ENCODE measurements around the gene FRMD8. TPM values are rescaled to one million over a fixed set of nuclear protein-coding genes. Genes with fewer than 3 reads are reported as not detected.

Gene FRMD8
- total and polyA plus RNA-seq, 2 experiments from 2014 or later, result 32.6 to 64.6 TPM

DNA sequence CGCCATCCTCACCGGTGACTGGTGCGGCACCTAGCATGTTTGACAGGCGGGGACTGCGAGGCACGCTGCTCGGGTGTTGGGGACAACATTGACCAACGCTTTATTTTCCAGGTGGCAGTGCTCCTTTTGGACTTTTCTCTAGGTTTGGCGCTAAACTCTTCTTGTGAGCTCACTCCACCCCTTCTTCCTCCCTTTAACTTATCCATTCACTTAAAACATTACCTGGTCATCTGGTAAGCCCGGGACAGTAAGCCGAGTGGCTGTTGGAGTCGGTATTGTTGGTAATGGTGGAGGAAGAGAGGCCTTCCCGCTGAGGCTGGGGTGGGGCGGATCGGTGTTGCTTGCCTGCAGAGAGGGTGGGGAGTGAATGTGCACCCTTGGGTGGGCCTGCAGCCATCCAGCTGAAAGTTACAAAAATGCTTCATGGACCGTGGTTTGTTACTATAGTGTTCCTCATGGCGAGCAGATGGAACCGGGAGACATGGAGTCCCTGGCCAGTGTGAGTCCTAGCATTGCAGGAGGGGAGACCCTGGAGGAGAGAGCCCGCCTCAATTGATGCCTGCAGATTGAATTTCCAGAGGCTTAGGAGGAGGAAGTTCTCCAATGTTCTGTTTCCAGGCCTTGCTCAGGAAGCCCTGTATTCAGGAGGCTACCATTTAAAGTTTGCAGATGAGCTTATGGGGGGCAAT, 37.2 kb downstream of the FRMD8 start:
- Histone ChIP-seq H3K4me1 (ENCODE audit: low read depth) (peaks cover 77% of the 10 kb centered on the region), H3K36me3 (no peaks in the 10 kb centered on the region), H3K27me3 (no peaks in the 10 kb centered on the region), H3K4me3 (peak overlapping the region; percentile 35), H3K9me3 (ENCODE audit: low read depth) (no peaks in the 10 kb centered on the region), H3K27ac (peak overlapping the region; percentile 98)
- DNase-seq (ENCODE audit: low read depth in 1 of 2, low spot score in 1 of 2), result peak in 1 of 2 donors; percentile 73
- TF ChIP-seq CTCF (IDR thresholded peaks at IDR 0.05; ENCODE audit: low read depth, low read length), result no peak

DNA sequence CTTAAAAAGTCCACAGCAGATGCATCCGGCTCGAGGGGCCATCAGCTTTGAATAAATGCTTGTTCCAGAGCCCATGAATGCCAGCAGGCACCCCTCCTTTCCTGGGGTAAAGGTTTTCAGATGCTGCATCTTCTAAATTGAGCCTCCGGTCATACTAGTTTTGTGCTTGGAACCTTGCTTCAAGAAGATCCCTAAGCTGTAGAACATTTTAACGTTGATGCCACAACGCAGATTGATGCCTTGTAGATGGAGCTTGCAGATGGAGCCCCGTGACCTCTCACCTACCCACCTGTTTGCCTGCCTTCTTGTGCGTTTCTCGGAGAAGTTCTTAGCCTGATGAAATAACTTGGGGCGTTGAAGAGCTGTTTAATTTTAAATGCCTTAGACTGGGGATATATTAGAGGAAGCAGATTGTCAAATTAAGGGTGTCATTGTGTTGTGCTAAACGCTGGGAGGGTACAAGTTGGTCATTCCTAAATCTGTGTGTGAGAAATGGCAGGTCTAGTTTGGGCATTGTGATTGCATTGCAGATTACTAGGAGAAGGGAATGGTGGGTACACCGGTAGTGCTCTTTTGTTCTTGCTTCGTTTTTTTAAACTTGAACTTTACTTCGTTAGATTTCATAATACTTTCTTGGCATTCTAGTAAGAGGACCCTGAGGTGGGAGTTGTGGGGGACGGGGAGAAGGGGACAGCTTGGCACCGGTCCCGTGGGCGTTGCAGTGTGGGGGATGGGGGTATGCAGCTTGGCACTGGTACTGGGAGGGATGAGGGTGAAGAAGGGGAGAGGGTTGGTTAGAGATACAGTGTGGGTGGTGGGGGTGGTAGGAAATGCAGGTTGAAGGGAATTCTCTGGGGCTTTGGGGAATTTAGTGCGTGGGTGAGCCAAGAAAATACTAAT, 38.0 kb downstream of the FRMD8 start:
- H3K27ac ChIP-seq, result peak overlapping the region; percentile 35
- DNase-seq (ENCODE audit: low read depth in 1 of 2, low spot score in 1 of 2), result peak in 1 of 2 donors; percentile 81
- peak overlapping the region; percentile 35 for H3K4me3 ChIP-seq
- H3K27me3 ChIP-seq, result no peaks in the 10 kb centered on the region
- H3K4me1 ChIP-seq (ENCODE audit: low read depth), result peaks cover 78% of the 10 kb centered on the region
- TF ChIP-seq CTCF (IDR thresholded peaks at IDR 0.05; ENCODE audit: low read depth, low read length), result no peak
- H3K36me3 ChIP-seq, result no peaks in the 10 kb centered on the region
- H3K9me3 ChIP-seq (ENCODE audit: low read depth), result no peaks in the 10 kb centered on the region

GRCh38 chr11:65425105-65425970, 38.9 kb downstream of the FRMD8 start:
- Histone ChIP-seq H3K4me1 (ENCODE audit: low read depth) (peaks cover 77% of the 10 kb centered on the region), H3K36me3 (no peaks in the 10 kb centered on the region), H3K27ac (peak overlapping the region; percentile 35), H3K4me3 (peak overlapping the region; percentile 35), H3K27me3 (no peaks in the 10 kb centered on the region), H3K9me3 (ENCODE audit: low read depth) (no peaks in the 10 kb centered on the region)
- TF ChIP-seq CTCF (IDR thresholded peaks at IDR 0.05; ENCODE audit: low read depth, low read length), result peak; percentile 6
- peak in 1 of 2 donors; percentile 82 for DNase-seq (ENCODE audit: low read depth in 1 of 2, low spot score in 1 of 2)

DNA sequence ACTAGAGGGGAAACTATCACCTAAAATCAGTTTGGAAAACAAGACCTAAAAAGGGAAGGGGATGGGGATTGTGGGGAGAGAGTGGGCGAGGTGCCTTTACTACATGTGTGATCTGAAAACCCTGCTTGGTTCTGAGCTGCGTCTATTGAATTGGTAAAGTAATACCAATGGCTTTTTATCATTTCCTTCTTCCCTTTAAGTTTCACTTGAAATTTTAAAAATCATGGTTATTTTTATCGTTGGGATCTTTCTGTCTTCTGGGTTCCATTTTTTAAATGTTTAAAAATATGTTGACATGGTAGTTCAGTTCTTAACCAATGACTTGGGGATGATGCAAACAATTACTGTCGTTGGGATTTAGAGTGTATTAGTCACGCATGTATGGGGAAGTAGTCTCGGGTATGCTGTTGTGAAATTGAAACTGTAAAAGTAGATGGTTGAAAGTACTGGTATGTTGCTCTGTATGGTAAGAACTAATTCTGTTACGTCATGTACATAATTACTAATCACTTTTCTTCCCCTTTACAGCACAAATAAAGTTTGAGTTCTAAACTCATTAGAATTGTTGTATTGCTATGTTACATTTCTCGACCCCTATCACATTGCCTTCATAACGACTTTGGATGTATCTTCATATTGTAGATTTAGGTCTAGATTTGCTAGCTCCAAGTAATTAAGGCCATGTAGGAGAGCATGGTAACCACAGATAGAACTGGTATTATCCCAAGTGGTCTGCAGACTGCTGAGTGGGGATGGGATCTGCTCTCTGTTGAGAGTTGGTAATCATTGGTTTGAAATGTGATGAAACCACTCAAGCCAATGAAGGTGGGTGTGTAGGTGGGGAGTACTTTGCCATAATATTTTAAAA, 39.8 kb downstream of the FRMD8 start:
- H3K27me3 ChIP-seq, result no peaks in the 10 kb centered on the region
- peak overlapping the region; percentile 35 for H3K4me3 ChIP-seq
- no peak overlapping the region for H3K27ac ChIP-seq
- H3K9me3 ChIP-seq (ENCODE audit: low read depth), result no peaks in the 10 kb centered on the region
- peak in 1 of 2 donors; percentile 80 for DNase-seq (ENCODE audit: low read depth in 1 of 2, low spot score in 1 of 2)
- peaks cover 68% of the 10 kb centered on the region for H3K4me1 ChIP-seq (ENCODE audit: low read depth)
- no peaks in the 10 kb centered on the region for H3K36me3 ChIP-seq
- no peak for TF ChIP-seq CTCF (IDR thresholded peaks at IDR 0.05; ENCODE audit: low read depth, low read length)

Data from cardiac muscle cell (in vitro differentiated cells and primary cell).